AG09309 (cell line): Measurements from ENCODE around the gene PPP1R1B.

ENCODE experiments used
- DNase-seq: peaks from one replicate; pipeline ENCODE4 v3.0.0-alpha.2; 2010; ENCODE audit warnings: low read depth
- H3K4me3 ChIP-seq: 2 replicates; pipeline ENCODE4 v1.5.1; 2011; ENCODE audit warnings: mild to moderate bottlenecking, low read depth, low read length, moderate library complexity; ENCODE audit not compliant: control insufficient read depth
- TF ChIP-seq, protein P1 (sequence below): IDR thresholded peaks from 2 replicates; pipeline ENCODE4 v1.5.1; 2011; ENCODE audit warnings: mild to moderate bottlenecking, low read depth, low read length, inconsistent platforms; ENCODE audit not compliant: insufficient read depth, control insufficient read depth; ENCODE audit errors: missing control alignments

PPP1R1B gene

GRCh38 chr17:39604911-39605491 is 21.8 kb upstream of the PPP1R1B start:
- no peak for DNase-seq
- H3K4me3 ChIP-seq = no peak overlapping the region
- TF ChIP-seq, protein P1, sequence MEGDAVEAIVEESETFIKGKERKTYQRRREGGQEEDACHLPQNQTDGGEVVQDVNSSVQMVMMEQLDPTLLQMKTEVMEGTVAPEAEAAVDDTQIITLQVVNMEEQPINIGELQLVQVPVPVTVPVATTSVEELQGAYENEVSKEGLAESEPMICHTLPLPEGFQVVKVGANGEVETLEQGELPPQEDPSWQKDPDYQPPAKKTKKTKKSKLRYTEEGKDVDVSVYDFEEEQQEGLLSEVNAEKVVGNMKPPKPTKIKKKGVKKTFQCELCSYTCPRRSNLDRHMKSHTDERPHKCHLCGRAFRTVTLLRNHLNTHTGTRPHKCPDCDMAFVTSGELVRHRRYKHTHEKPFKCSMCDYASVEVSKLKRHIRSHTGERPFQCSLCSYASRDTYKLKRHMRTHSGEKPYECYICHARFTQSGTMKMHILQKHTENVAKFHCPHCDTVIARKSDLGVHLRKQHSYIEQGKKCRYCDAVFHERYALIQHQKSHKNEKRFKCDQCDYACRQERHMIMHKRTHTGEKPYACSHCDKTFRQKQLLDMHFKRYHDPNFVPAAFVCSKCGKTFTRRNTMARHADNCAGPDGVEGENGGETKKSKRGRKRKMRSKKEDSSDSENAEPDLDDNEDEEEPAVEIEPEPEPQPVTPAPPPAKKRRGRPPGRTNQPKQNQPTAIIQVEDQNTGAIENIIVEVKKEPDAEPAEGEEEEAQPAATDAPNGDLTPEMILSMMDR = no peak

DNA sequence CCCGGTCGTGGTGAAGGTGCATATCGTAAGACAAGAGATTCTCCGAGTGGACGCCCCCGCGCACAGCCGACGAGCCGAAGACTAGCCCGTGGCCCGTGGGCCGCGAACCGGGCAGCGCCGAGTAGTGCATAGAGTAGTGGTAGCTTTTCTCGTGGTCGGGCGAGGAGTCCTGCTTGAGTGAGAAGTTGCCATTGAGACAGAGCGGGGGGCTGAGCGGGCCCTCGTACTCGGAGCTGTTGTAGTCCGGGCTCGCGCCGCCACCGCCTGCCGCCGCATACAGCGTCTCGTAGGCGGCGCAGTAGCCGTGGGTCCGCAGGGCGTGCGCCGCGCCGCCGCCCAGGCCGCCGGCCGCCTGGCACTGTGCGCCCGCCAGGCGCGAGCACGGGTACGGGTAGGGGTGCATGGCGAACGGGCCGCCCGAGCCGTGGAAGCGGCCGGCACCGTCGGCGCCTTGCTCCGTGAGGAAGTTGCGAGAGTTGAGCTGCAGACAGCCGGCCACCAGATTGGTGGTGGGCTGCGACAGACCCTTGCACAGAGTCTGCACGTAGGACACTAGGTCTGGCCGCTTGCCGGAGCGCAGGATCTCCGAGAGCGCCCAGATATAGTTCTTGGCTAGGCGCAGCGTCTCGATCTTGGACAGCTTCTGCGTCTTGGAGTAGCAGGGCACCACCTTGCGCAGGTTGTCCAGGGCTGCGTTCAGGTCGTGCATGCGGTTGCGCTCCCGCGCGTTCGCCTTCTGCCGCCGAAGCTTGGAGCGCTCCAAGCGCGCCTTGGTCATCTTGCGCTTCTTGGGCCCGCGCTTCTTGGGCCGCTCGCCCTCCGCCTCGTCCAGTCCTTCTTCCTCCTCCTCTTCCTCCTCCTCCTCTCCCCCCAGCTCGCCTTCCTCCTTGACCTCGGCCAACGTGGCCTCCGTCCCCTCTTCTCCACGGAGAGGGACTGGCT is 21.0 kb upstream of the PPP1R1B start:
- H3K4me3 ChIP-seq = no peak overlapping the region
- TF ChIP-seq, protein P1 = no peak
- no peak for DNase-seq

DNA sequence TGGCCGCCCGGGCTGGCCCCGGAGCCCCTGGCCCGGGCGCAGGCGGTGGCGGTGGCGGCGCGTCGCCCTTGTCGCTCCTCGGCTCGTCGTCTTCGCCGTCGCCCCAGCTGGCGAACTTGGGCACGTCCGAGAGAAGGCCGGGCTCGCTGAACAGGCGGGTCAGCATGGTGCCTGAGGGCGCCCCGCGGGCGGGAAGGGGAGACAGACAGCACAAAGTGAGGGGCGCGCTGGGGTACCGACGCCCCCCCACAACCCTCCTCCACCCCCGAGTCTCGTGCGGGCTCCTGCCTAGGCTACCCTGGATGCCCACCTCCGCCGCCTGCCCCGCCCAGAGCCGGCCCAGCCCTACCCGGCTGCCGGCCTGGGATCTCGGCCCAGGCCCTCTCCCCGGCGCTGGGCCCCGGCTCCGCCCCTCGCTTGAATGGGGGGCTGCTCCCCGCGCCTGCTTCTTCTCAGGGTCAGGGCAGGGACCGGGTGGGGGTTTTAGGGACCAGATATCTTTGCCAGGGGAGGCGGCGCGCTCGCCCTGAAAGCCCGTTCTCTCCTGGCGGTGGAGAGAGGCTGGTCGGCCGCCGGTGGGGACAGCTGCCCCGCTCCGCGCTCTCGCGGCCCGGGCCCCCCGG is 20.2 kb upstream of the PPP1R1B start:
- no peak for DNase-seq
- TF ChIP-seq, protein P1 = no peak
- no peak overlapping the region for H3K4me3 ChIP-seq

- TF ChIP-seq, protein P1 = no peak
- no peak overlapping the region for H3K4me3 ChIP-seq
- no peak for DNase-seq
Measured at GRCh38 chr17:39607057-39607850, 19.5 kb upstream of the PPP1R1B start.

- DNase-seq = no peak
- TF ChIP-seq, protein P1 = no peak
- no peak within 1 kb of the TSS for H3K4me3 ChIP-seq
Measured at GRCh38 chr17:39607851-39608130, 19.0 kb upstream of the PPP1R1B start, which contains the start of gene NEUROD2. Gene NEUROD2, minus strand, starts transcription at chr17:39607920. Its CDS starts 1,321 bp downstream, at chr17:39606599.
